Islet of Langerhans (tissue), 1 donor: Measurements from ENCODE around the gene PDE11A.
"Not testable (repeated sequence)": the region's sequence is repeated elsewhere in the genome, so short reads cannot be mapped to it uniquely, and the experiment has no call there.

Experiments used
- FAIRE-seq: peaks from one replicate; lab custom pipeline; 2011; peaks lifted over from hg19 to GRCh38; lab: Jason Lieb, UNC

Gene PDE11A

DNA sequence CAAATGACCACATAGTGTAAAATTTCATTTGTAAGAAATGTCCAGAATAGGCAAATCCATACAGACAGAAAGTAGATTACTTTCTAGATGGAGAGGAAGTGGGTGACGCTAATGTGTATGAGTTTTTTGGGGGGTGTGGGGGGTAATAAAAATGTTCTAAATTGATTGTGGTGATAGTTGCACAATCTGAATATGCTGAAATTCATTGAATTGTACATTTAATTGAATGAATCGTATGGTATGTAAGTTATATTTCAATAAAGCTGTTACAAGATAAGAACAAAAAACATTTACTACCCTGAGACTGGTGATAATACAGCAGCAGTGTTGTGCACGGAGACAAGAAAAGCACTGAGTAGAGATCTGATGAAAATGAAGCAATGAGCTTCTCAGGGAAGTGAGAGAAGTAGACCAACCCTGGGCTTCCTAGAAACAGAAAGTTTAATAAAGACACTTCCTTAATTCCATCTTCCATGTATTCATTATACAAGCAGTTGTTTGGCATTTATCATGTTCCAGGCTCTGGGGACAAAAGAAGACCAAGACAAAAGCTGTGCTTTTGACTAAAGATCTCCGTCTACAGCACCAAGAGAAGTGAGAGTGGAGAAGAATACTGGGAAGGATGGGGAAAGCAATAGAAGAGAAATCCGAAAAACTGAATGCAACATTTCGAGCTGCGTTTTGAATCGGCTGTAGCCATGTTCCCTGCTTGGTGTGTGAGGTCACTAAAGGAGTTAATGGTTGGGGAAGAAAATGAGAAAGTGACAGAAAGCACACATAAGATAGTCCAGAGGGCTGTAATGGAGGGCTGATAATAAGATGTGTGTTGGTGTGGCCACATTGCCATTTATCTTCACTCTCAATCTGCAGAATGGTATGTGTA is 1.8 kb upstream of the PDE11A start:
- no peak for FAIRE-seq

DNA sequence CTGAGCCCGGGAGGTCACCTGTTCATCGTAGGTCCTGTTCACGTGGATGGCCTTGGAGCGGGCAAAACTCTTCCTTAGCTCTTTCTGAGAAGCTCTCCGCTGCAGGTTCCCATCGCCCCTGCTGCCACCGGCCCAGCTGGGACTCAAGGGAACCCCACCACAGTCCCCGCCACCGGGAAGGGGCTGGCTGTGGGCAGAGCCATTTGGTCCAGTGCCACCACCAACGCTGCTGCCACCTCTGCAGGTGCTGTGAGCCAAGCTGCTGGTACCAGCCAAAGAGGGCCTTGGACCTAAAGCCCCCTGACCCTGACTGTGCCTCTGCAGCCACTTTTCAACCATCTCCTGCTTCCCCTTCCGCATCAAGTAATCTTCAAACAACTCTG is 586 bp downstream of the PDE11A start:
- FAIRE-seq, result no peak

DNA sequence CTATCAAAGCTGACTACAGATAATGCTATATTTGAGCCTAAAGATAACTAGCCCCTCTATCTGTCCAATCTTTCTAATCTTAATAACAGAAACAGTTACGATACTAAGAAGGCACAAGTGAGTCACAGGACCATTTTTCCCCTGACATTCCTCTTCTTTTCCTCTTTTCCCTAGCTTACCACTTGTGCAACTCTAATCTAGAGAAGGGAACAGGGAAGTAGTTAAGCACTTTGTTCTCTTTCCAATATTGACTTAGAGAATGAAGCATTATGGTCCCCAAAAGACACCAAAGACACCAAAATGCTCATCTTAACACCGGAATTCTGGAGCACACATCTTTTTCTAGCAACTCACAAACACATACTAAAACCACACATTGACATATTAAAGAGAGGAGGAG is 1.8 kb downstream of the PDE11A start:
- FAIRE-seq, result no peak

DNA sequence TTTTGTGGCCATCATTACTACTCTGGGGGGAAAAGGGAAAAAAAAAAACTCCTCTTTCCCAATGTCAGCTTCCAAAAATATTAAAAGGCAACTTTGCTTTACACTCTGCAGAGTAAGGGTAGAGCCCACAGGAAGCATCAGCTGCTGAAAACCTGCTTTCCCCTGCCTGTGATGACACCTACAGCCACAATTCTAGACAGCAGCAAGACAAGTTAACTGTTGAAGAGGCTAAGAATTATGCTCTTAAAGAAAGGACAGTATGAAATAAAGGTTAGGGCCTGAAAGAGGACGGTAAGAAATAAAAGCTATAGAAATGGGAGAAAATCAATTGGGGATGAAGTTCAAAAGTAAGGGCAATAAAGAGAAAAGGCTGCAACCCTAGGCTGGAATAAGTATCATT is 3.0 kb downstream of the PDE11A start:
- FAIRE-seq, result no peak

DNA sequence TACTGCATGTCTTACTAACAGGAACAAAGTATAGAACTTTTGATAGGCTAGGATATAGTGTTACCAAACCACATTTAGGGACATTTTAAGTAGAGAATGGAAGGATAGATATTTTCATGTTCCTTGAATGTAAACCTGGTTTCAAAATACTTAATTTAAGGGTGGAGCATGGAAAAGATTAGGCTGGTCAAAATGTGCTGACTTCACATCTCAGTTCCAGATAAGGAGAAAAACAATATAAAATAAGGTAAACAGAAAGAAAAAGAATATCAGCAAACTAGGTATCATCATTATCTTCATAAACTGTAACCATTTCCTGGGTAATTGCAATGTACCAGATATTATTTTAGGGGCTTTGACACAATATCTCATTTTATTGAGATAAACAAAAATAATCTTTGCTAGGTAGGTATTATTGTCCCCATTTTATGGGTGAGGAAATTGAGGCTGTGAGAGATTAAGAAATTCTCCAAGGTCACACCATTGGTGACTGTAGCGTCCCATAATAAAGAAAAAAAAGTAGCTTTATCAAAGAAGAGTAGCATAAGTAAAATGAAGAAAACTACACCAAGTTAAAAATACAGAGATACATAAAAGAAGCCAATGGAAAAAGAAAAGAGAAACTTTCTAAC is 3.6 kb downstream of the PDE11A start:
- FAIRE-seq, result no peak

DNA sequence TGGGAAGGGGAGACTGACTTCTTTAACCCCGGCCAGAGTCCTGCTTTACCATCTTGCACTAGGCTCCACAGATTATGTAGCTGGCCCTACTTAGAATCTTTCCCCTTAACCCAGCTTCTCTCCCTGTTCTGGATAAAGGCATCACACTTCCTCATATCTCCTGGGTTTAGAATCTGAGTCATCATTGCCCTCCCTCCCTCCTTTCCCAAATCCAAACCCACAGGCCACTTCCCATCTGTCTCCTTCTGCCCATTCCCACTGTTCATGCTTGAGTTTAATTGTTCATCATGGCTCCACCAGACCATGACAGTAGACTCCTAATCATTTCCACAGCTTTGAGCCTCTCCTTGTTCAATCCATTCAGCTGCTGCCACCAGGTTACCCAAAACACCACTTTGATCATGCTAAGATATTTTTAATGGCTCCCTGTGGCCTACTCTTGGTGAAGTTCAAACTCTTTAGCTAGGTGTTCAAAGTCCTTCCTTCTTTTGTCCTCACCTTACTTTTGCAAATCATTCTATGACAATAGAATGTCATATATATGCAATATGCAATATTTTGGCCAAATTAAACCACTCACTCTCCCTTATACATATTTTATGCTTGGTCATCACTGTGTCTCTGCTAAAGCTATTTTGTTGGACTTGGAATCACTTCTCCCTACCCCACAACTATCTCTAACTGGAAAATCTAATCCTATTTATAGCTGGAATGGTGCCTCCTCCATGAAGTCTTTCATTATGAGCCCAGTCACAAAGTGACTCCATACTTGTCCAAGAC is 5.5 kb downstream of the PDE11A start:
- FAIRE-seq, result no peak

DNA sequence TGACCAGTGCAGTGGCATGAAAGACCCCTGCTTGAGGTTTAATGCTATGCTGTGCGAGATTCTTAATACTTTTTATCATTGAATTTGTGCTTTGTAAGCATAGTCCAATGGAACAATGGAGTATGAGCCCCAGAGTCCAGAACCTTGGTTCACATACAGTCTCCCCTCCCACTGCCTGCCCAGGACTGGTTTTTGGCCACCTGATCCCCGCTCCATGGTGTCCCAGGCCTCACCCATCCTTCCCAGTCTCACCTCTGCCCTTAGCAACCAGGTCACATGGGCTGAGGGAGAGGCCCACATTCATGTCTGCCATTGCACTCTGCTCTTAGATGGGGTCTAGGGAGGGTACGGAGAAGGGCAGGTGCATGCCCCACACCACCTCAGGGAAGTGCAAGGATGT is 6.3 kb downstream of the PDE11A start:
- no peak for FAIRE-seq

DNA sequence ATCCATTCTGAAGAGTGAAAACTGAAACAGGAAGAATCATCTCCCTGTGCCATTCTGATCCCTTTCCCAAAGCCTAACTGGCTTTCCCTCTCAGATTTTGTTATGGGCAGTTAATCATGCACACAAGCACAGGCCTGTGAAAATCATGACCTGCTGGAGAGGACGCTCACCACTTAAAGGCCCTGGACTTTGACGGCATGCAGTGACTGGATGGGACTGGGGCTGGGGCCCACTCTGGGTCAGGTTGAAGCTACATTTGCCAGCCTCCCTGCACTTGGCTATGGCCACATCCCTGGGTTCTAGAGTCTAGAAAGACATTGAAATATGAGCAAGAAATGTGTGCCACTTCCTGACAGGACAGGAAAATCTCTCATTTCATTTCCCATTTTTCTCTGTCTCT is 12.9 kb downstream of the PDE11A start:
- no peak for FAIRE-seq

DNA sequence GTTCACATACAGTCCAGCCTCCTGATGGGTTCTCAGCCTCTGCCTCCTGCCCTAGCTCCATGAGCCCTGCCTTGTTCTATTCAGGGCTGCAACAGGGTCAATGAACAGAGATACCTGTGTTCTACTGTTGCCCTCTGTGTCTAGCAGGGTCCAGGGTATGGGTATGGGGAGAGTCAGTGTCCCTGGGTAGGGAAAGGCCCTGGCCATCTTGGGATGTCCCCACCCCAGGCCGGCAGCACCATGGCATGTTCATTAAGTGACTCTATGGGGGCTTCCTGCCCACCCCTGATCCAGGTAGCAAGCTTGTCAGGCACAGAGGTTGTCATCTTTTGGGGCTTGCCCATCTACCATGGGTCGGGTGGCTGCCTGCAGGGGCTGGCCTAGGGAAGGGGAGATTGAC is 13.5 kb downstream of the PDE11A start:
- no peak for FAIRE-seq

DNA sequence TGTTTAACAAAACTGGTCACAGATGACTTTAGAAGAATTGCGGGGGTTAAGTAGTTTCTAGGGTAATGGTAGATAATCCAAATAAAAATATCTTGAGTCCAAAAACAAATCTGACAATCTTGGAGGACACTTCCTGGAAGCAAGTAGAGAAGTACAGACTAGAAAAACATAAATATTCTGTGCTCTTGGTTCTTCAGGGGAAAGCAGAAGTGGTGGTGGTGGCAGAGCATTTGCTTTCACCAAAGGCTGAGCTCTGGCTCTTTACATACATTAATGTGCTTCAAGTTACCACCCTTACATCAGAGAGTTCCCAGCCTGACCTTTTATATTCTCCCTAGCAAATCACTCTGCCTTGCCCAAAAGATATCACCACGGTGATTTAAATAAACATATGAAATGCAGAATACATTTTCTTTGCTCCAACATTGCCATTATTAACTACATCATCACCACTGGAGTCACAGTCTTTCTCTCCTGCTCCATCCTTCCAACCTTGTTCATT is 15.3 kb downstream of the PDE11A start:
- no peak for FAIRE-seq

DNA sequence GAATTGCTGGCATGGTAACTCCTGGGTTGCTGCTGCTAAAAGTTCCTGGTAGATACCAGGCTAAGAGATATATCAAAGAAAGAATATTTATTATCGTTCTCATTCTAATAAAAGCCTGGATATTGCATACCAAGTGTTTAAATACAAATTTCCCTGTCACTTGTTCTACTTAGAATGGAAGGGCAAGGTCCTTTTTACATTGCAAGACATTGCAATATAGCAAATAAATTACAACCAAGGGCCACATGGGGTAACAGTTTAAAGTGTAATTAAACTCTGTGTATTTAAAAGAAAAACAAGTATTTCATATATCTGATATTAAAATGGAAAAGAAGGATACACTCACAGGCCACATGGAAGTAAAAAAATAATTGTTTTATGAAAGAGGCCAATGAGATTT is 16.2 kb downstream of the PDE11A start:
- no peak for FAIRE-seq

DNA sequence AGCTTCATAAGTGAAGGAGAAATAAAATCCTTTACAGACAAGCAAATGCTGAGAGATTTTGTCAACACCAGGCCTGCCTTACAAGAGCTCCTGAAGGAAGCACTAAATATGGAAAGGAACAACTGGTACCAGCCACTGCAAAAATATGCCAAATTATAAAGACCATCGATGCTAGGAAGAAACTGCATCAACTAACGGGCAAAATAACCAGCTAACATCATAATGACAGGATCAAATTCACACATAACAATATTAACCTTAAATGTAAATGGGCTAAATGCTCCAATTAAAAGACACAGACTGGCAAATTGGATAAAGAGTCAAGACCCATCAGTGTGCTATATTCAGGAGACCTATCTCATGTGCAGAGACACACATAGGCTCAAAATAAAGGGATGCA is 21.3 kb downstream of the PDE11A start:
- FAIRE-seq, result not testable (repeated sequence)

DNA sequence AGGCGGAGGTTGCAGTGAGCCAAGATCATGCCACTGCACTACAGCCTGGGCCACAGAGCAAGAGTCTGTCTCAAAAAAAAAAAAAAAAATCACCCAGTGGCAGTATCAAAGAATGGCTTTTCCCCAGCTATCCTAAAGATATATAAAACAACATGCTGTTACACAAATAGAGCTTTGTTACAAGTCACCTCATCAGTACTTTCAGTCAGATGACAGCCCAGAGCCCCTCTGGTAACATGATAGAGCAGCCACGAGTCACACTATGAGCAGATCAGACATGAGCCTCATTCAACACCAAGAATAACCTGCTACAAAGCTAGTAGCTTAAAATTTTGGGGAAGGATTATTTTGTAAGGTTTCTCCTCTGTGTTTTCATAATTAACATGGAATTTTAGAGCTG is 25.2 kb downstream of the PDE11A start:
- FAIRE-seq, result no peak

DNA sequence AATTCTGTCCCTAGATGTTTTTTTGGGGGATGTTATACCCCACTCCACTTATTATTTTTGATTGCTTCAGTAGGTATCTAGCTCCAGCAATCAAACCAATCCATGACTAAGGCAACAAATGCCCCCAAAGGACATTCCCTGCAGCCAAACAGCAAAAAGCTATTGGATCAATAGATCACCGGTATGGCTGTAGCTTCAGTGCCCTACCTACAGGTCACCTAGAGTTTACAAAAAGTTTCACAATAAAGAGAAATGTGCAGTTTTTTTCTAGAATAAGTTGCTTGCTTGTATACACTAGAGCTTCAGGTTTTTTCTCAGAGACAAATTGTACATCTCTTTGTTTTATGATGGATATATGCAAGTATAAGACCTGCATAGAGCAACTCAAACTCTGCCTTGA is 27.7 kb downstream of the PDE11A start:
- no peak for FAIRE-seq

DNA sequence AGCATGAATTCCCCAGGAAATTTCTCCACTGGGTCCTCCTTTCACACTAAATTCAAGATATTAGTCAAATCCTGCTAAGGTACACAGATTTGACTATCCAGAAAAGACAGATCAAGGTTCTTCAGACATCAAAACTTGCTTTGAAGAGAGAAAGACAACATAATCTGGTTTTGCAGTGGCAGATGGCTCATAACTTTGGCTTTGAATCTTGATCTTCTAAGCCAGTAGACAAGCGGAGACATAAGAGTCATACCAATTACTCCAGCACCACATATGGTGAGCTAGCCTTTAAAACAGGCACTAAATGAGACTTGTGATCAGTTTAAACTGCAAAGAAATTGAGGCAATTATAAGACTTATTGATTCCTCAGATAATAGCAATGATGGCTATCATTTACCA is 29.3 kb downstream of the PDE11A start:
- FAIRE-seq, result no peak

DNA sequence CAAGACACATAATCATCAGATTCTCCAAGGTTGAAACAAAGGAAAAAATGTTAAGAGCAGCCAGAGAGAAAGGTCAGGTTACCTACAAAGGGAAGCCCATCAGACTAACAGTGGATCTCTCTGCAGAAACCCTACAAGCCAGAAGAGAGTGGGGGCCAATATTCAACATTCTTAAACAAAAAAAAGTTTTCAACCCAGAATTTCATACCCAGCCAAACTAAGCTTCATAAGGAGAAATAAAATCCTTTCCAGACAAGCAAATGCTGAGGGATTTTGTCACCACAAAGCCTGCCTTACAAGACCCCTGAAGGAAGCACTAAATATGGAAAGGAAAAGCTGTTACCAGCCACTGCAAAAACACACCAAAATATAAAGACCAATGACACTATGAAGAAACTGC is 39.0 kb downstream of the PDE11A start:
- not testable (repeated sequence) for FAIRE-seq

DNA sequence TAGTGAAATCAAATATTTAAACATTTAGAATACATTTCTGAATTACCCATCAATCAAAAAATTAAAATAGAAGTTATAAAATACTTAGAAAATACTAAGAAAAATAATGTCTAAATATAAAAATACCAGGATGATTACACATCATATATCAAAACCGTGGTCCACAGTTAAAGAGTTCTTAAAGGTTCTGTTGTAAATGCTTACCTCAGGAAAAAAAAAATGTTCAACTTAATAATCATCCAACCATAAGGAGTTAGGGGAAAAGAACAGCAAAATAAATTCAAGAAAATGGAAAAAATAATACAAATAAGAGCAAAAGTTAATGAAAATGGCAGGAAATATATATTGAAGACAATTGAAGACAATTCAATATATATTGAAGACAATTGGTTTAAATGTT is 43.2 kb downstream of the PDE11A start:
- peak; percentile 9 for FAIRE-seq

DNA sequence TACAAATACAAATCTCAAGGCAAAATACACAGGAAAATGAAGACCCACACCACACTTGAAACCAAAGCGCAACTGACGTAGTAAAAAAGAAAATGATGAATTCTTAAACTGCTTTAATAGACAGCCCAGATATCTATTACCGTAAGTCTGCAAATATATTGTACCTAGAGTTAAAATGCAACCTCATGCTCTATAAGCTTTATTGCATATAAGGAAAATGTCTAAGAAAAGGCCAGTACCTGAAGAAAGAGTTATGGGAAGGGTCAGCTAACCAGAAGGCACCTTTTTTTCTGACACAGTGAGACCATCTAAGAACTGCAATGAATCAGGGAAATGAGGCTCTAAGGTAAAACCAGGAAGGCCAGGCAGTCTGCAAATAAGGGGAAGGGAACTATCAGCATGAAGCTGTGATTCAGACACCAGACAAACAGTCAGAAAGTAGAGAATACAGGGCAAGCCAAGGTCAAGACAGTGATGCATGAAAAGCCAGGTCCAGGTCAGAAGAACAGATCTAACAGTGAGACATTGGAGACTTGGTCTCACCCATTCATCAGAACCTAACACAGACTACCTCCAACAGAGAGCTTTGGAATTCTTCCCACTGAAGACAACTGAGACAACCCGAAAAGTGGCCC is 46.9 kb downstream of the PDE11A start:
- FAIRE-seq, result no peak

DNA sequence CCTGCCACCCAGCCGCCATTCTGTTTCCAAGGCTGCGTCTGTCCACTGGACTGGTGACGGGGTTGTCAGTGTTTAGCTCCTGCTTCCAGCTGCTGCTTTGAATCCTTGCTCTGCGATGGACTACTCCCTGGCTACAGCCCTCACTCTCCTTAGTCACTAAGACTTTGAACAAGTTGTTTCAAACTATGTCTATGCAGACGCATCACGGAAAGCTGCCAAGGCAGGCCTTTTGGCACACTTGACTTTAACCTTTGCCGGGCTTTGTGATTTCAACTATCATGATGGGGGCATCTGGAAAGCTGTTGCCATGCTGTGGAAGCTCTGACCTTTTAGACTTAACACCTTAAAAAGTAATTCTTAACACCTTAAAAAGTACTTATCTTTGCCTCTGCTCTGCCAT is 54.4 kb downstream of the PDE11A start:
- no peak for FAIRE-seq

DNA sequence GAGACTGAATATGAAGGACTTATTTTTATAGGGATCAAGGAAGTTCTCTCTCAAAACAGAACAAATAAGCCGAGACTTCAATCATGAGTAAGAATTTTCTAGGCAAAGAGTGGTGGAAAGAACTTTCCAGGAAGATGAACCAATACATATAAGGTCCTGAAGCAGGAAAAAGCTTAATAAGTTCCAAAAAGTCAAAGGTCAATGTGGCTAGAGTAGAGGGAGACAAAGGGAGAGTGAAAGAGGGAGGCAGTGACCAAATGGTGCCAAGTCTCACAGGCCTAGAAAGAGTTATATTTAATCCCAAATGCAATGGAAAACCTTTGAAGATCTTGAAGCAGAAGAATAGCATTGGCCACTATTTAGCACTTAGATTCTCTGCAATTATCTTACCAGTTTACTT is 56.0 kb downstream of the PDE11A start:
- no peak for FAIRE-seq

DNA sequence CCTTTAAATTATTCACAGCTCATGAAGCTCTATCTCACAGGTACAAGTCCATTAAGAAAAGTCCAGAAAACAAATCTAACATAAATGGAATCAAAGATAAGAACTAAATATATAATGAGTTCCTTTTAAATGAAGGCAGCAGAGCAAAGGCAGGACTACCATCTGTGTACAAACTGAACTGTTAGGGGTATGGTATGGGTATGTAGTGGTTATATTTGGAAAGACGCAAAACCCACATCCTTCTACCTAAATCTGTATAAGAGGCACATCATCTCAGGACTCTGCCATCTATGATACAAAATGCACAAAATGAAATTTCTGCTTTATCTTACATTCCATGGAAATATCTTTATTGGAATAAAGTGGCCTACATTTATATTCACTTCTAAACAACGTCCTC is 59.9 kb downstream of the PDE11A start:
- no peak for FAIRE-seq

DNA sequence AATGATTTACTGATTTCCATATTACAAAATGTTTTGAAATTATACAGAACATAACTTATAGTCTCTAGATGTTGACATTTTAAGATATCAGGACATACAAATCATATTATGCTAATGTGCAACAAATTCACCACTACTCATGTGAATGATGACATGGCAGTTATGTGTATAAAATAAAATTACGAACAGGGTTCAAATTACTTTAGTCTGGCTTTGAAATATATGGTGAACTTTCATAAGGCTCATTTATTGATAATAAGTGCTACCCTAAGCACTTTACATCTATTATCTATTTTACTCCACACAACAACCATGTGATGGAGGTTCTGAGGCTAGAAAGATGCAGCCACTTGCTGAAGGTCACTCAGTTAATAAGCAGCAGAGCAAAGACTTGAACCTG is 62.8 kb downstream of the PDE11A start:
- no peak for FAIRE-seq
